Measurements from ENCODE around the gene OCIAD1. TPM values are rescaled to one million over a fixed set of nuclear protein-coding genes. Genes with fewer than 3 reads are reported as not detected.

OCIAD1 gene
- total RNA-seq, 2 donors from 2014 or later: 100 to 104 TPM

DNA sequence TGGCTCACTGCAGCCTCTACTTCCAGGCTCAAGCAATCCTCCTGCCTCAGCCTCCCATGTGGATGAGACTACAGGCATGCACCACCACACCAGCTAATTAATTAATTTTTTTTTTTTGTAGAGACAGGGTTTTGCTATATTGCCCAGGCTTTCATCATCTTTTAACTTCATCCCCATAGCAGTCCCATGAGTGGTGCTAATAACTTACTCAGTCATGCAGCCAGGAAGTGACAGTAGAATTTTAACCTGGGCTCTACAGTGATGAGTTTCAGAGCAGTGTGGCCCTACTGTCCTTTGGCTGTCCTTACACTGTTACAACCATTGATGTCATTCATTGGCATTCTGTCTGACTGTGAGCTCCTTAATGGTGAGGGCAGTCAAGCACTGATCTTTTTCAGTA lies 79.6 kb downstream of the OCIAD1 start:
- no peak for ATAC-seq (replicated peaks)
- peaks cover 10% of the 10 kb centered on the region for H3K4me1 Mint-ChIP-seq
- no peak overlapping the region for H3K27ac Mint-ChIP-seq
- no peak overlapping the region for H3K4me3 Mint-ChIP-seq
- no peaks in the 10 kb centered on the region for H3K27me3 Mint-ChIP-seq
- no peaks in the 10 kb centered on the region for H3K36me3 Mint-ChIP-seq (ENCODE audit: low read depth)
- no peaks in the 10 kb centered on the region for H3K9me3 Mint-ChIP-seq

Other genes starting within 250 kb of the OCIAD1 start
- gene FRYL, start 50.8 kb upstream of the OCIAD1 start, total RNA-seq: 10 to 100 TPM; 75.0 to 83.1 TPM
- 10 to 100 TPM; 41.9 to 71.1 TPM for gene OCIAD2, start 75.7 kb downstream of the OCIAD1 start, total RNA-seq
- gene CWH43, start 155.2 kb downstream of the OCIAD1 start, total RNA-seq: not detected